Nucleus accumbens (tissue), 56 donors: Measurements from ENCODE around the gene YPEL4.
"Not testable (repeated sequence)": the region's sequence is repeated elsewhere in the genome, so short reads cannot be mapped to it uniquely, and the experiment has no call there.

Source experiments
- DNase-seq, 56 donors: peaks; one replicate each; lab custom pipeline; 2025; lab: John Stamatoyannopoulos, UW

Gene YPEL4

DNA sequence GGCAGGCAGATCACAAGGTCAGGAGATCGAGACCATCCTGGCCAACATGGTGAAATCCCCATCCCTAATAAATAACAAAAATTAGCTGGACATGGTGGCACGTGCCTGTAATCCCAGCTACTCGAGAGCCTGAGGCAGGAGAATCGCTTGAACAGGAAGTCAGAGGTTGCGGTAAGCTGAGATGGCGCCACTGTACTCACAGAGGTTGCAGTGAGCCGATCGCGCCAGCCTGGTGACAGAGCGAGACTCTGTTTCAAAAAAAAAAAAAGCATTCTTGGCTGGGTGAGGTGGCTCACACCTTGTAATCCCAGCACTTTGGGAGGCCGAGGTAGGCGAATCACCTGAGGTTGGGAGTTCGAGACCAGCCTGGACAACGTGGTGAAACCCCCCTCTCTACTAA, 2.5 kb upstream of the YPEL4 start:
- not testable (repeated sequence) for DNase-seq

DNA sequence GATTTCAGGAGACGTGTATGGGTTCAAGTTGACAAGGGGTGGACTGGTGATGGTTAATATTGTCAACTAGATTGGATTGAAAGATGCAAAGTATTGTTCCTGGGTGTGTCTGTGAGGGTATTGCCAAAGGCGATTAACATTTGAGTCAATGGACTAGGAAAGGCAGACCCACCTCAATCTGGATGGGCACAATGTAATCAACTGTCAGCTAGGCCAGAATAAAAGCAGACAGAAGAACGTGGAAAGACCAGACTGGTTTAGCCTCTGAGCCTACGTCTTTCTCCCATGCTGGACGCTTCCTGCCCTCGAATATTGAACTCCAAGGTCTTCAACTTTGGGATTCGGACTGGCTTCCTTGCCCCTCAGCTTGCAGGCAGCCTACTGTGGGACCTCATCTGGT, 1.7 kb upstream of the YPEL4 start:
- DNase-seq, result no peak

DNA sequence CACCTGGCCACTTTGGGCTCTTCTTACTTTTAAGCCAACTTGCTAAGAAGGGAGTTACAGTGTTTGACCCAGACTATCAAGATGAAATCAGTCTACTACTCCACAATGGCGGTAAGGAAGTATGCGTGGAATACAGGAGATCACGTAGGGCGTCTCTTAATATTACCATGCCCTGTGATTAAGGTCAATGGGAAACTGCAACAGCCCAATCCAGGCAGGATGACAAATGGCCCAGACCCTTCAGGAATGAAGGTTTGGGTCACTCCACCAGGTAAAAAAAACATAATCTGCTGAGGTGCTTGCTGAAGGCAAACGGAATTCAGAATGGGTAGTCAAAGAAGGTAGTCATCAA, 1.0 kb upstream of the YPEL4 start:
- no peak for DNase-seq

DNA sequence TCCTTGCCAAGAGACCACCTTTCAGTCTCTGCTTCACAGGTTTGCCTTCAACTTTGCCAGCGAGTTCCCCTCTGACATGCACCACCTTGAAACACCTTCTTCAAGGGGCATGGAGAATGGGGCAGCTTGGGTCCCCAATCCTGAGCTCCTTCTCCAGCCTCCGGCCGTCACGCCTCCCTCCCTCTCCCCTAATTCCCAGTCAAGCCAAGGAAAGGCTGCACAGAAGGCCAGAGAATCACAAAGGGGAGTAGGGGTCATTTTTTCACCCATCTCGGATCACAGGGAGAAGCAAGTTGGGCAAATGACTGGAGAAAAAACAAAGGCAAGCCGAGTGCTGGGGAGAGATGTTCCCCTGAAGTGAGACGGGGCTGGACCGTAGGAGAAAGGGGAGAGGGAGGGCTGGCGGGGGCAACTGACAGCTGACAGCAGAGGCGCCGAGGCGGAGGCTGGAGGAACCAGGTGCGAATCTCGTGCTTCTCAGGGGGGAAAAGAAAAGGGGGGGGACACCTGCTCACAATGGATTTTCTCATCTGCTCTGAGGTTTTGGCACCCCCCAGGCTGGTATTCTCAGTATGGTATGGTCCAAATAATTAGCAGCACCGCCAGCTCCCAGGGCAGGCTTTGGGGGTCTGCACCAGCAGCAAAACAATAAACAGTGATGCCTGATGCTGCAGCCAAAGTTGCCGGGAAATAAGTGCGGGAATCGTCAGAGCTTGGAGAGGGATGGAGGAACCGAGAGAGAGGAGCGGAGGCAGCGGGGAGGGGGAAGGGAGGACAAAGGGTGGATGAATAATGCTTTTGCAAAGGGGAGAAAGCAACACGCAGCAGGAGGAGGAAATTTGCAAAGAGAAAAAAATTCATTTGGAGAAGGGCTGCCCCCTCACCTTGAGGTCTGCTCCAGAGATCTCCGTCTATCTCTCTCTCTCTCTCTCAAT, 644 bp downstream of the YPEL4 start:
- peak in 44 of 56 donors; percentile 11 to 83 (median 48) for DNase-seq

DNA sequence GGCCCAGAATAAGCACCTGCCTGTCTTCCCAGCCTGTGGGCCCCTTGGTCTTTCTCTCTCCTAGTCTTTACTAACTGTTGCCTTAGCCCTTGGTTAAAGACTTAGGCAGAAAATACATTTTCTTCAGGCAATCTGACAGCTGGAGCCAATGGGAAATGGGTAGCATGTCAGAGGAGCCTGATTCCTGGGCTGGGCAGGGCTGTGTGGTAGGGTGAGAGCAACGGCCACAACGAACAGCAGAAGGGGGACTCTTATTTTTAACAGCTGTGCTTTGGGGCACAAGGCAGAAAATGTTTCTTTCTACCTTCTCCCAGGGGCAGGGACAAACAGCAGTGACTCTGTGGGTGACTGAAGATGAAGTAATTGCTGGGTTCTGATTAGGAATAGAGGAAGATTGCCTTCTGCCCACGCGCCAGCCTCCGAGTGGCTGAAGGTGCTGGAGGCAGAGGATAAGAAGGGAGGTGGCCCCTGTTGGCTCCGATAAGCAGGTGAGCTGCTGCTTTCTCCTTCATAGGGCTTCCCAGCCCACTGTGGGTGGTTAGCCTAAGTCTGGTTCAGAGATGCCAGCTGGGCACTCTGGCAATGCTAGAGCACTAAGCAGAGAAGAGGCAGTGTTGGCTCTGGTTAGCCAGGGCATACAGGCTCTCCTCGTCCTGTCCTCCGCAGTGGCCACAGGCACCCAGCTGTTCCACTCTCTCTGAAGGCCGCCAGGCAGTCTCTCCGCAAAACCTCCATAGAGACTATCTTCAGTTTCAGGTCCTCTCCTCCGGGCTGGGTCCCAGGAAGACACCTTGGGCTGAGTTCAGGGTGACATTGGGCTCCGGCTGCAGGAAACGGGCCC, 1.5 kb downstream of the YPEL4 start:
- peak in 37 of 56 donors; percentile 6 to 86 (median 50) for DNase-seq

DNA sequence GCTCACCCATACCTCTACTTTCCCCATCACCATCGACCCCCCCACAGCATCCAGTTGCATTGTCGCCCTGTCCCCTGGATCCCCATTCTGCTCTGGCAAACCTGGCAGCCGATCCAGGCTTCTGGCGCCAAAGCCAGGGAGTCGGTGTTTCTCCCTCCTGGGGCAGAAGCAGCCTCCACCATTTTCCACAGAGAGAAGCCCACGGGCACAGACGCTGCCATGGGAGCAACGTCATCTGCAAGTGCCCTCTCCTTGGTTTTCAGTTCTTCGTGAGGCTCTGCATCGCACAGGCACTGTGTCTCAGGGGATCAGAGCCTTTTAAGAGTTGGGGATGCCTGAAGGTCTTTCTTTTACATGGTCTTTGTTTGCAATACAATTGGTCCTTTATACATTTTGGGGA, 2.3 kb downstream of the YPEL4 start:
- peak in 8 of 56 donors; percentile 4 to 43 (median 19) for DNase-seq

DNA sequence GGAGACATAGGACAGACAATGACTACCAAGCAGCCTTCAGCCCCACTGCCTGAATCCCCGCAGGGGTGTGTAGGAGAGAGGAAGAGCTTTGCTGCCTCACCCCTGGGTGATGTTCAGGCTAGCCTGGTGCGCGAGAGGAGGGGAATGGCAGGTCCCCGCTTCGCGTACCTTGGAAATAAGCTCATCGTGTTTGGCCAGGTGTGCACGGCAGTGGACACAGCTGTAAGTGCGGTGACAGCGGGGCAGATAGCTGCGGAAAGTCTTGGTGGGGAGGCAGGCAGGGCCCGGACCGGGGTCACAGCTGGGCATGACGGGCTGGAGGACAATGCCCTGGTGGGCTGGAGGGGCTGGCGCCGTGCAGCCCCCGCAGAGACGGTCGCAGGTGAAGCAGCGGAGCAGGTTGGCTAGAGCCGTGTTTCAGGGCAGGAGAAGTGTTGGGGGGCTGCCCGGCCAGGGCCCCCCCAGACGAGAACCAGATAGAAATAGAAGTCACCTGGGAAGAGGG, 2.9 kb downstream of the YPEL4 start:
- peak in 2 of 56 donors; percentile 8 to 13 for DNase-seq

DNA sequence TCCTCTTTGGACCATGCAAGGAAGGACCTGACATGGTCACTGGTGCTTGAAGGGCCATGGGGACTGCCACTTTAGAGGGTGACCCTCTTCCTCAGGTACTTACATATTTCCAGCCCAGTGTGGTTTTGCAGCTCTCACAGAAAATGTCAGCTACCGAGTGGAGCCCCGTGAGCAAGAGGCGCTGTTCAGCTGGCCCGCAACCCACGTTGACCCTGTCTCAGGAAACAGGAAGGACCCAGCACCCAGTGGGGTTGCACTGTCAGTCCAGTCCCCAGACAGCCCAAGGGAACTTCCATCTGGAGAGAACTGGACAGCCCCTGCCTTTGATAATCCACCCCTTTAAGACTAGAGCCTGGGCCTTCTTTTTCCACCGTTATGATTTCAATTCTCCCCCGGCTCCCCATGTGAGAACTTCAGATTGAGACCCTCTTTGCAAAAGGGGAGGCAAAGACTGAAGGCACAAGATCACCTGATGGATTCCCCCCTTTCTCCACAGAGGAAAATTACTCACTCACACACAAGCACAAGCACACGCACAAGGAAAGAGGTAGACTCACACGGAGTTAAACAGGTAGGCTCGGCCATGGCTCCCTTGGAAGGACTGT, 3.4 kb downstream of the YPEL4 start:
- peak in 2 of 56 donors; percentile 6 to 8 for DNase-seq

DNA sequence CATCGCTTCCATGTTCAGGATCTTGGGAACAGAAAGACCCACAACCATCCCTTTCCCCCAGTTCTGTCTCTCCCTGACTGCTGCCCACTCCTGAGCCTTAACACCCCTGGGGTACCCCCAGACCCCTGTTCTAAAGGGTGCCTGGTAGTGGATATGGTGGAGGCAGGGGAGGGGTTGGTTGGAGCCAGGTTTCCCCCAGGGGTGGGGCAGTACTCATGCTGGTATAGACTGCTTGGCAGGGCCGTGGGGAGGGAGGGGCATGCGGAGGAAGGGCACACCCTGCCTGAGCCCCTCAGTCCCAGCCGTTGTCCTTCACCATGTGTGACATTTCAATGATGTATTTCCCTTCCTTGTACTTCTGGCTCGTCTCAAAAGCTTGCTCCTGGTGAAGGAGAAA, 4.0 kb downstream of the YPEL4 start:
- no peak for DNase-seq

DNA sequence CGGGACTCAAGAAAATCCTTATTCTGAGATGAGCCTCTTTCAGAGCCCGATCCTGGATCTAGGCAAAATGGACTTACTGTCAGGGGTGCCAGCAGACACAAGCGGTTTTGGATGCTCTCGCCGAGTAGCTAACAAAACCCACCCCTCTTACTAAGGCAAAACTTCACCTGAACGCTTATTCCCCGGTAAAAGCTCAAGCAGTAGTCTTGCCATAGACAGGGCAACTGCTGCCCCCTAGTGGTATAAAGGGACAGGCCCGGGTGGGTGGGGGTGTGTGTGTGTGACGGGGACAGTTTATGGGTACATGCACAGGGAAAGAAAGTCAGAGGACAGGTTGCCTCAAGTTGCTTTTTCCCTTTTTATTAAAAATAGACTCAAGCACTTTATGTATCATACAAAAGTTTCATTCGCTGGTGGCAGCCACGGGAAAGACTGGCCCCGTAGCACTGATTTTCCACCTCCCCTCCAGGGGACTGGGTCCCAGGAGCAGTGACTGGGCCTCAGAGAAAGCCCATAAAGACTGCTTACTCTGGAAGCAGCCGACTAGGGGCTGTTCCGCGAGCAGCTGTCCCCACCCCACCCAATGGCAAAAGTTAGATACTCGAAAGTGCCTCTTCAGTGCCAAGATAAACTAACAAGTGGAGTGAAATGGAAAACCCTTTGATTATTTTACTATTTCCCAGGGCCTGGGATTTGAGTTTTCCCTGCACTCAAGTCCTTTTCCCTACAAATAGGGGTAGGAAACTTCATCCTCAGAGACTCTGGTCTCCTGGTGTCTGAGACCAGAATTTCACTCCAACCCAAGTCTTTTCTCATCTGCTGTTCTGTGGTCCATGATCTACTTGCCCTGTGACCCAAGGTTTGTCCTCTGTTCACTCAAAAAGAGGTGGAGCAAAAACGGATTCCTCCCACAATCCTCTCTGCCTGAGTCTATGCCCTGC, 4.7 kb downstream of the YPEL4 start:
- DNase-seq, result peak in 52 of 56 donors; percentile 11 to 89 (median 58)

DNA sequence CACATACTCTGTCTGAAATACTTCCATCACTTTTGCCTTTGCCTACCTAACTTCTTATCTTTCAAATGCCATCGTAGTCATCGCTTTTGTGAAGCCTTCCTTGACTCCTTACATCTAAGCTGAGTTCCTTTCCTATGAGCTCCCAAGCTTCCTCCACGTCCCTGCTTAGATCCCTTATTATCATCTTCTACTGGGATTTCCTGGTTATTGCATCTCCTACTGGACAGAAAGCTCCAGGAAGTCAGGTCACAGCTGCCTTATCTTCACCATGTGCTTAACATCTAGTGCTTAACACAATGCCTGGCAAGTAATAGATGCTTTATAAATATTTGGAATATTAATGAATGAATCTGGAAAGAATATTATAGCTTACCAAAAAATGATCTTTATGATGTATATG, 5.9 kb downstream of the YPEL4 start:
- DNase-seq, result no peak

DNA sequence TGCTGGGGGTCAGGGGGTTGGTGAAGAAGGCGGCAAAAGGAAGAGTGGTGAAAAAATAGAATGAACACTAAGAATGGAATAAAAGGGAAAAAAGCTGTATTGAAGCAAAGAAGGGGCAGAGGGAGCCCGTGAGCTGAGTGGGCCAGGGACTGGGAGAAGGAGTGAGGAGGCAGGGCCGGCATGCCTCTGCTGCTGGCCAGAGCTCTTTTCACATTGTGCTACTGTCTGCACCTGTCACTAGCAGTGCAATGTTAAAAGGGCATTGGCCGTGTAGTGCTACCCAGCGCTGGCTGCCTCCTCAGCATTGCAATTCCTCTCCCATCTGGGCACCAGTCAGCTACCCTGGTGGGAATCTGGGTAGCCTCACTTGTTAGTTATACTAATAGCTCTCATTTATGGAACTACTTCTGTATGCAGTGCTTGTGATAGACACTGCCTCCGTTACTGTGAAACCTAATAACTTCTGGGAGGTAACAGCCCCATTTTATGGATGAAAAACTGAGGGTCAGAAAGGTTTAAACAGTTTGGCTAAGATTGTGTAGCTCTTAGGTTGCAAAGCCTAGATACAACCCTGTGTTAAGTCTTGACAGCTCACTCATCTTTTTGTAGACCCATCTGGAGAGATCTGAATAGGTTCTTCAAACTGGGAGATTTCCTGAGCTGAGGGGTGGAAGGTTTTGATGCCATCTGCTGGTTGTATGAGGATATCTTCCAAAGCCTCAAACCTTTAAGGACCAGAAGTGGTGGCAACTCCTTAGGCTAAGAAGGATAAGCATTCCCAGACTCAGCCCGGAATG, 8.5 kb downstream of the YPEL4 start:
- peak in 17 of 56 donors; percentile 2 to 47 (median 11) for DNase-seq

DNA sequence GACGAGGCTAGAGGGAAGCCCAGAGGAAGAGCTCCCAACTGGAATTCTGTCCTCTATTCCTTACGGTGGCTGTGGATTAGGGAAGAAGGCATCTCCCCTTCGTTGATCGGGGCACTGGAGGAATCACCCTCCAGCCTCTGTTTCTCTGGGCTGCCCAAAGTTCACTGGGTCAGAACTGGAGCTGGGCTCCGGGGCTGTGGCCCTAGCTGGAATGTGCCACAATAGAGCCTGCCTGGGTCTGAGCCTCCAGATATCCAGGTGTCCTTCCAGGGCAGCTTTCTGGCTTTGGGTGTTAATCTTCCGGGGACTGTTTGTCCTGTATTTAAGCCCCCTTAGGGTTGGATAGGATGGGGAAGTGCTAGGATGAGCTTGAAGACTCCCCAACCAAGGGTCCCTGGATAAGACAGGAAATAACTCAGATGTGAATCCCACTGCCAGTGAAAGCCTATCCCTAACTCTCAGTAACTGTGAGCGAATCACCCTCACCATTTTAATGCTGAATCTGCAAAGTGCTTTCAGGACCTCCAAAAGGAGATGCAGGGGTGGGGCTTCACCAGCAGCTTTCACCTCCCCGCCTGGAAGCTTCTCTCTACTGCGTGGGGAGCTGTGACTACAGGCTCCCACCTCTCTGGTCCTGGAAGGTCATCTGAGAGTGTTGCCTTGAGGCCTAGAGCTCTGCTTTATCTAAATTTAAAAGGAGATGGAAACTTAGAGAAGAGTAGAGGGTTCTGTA, 9.5 kb downstream of the YPEL4 start:
- DNase-seq, result no peak

DNA sequence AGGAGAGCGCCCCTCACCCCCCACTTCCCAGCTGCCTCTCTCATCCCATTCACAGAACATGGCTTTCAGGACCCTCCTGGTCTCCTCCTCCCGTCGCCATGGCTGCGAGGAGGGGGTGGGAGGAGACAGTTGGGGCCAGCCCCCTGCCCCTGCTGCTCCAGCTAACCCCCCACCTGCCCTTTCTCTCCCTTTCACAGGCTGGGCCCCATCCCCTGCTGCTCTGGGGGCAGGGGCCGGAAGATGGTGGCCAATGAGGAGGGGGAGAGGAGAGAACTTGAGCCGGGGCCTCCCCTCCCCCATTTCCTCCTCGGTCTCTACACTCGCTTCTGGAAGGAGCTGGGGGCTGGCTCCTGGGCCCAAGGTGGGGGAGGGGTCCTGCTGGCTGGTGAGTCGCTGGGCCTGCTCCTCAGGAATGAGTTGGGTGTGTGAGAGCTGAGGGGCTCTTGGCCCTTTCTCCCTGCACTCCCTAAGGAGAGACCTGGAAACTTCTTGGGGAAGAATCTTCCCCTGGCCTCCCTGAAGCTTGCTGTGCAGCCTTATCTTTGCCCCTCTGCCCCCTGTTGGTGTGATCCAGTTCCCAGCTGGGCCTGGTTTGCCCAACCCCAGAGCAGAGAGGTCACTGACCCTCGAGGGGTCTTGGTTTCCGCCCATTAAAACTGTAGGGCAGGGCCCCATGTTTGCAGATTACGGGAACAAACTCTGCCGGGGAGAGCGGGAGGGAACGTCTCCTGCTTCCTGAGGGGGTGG, 10.2 kb downstream of the YPEL4 start:
- peak in 1 of 56 donors; percentile 9 for DNase-seq

DNA sequence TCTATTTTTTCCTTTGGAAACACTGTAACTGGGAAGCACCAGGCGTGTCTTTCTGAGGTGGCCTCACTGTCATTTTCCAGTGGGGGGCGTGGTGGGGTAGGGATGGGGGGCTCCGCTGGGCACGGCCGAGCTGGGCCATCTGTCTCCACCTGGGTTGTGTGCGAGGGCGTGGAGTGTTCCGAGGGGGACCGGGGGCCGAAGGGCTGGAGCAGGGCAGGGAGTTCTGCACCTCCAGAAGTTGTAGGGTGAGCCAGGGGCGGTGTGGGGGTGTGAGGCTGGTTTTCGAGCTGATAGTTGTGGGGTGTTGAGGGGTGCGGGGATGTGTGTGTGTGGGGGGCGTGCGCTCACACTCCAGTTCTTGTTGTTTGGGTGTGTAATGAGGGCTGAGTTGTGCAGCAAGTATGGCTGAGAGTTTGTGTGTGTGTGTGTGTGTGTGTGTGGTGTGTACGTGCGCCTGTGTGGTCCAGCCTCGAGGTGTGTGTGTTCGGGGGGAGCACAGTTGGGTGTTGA, 10.8 kb downstream of the YPEL4 start:
- peak in 4 of 56 donors; percentile 8 to 21 (median 14) for DNase-seq

DNA sequence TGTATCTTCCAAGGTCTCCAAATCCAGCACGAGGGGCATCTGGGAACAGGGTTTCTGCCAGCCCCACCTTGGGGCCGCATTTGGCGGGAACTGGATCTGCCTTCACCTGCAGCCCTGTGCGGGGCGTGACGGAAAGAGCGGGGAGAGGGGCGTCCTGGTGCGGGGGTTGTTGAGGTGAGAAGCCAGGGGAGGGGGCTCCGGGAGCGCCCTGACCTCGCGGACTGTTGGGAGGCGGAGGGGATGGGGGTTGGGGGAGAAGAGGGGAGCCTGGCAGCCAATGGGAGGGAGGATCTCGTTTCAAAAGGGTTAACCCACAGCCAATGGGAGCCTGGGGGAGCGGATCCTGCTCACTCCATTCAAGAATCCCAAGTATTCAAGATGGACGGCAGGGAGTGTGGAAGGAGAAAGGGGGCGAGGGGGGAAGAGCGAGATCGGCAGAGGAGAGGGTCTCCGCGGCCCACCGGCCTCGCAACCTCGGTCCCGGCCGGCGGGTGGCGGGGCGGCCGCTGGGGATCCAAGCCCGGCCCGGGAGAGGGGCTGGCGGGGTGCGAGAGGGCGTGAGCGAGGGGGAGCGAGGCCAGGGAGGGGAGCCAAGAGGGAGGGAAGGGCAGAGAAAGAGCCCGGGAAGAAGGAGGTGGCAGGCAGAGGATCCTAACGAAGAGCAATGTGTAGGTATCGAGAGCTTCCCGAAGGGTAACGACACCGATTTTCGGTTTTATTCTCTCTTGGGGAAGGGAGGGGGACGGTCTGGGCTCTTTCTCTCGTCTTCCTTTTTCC, 11.5 kb downstream of the YPEL4 start:
- peak in 48 of 56 donors; percentile 13 to 90 (median 59) for DNase-seq
